Measurements from ENCODE around the gene DAPK2.

DAPK2 gene

GRCh38 chr15:63998489-63998888 lies 47.8 kb downstream of the DAPK2 start:
- no peak overlapping the region for H3K4me3 ChIP-seq (ENCODE audit: low read depth in 1 of 2, low read length in 1 of 2)
- peaks cover 8% of the 10 kb centered on the region for H3K36me3 ChIP-seq
- peaks cover 73 to 86% of the 10 kb centered on the region in 2 experiments for H3K4me1 ChIP-seq (ENCODE audit: control insufficient read depth in 1 of 2, insufficient read depth in 1 of 2, low read depth in 1 of 2, low read length in 1 of 2)
- H3K9me3 ChIP-seq, result no peaks in the 10 kb centered on the region
- peak overlapping the region; percentile 92 for H3K27ac ChIP-seq
- no peak for TF ChIP-seq CTCF (IDR thresholded peaks at IDR 0.05)
- H3K27me3 ChIP-seq, result no peaks in the 10 kb centered on the region

GRCh38 chr15:63997715-63998442 lies 48.4 kb downstream of the DAPK2 start:
- peak overlapping the region; percentile 92 for H3K27ac ChIP-seq
- TF ChIP-seq CTCF (IDR thresholded peaks at IDR 0.05), result no peak

GRCh38 chr15:63996794-63997357 lies 49.4 kb downstream of the DAPK2 start:
- H3K4me1 ChIP-seq (ENCODE audit: control insufficient read depth in 1 of 2, insufficient read depth in 1 of 2, low read depth in 1 of 2, low read length in 1 of 2), result peaks cover 73 to 86% of the 10 kb centered on the region in 2 experiments
- peaks cover 8% of the 10 kb centered on the region for H3K36me3 ChIP-seq
- no peak overlapping the region for H3K4me3 ChIP-seq (ENCODE audit: low read depth in 1 of 2, low read length in 1 of 2)
- TF ChIP-seq CTCF (IDR thresholded peaks at IDR 0.05), result no peak
- no peaks in the 10 kb centered on the region for H3K27me3 ChIP-seq
- peak overlapping the region; percentile 23 for H3K27ac ChIP-seq
- no peaks in the 10 kb centered on the region for H3K9me3 ChIP-seq

More at GRCh38 chr15:63997715-63998442, 48.4 kb downstream of the DAPK2 start:
- Histone ChIP-seq H3K36me3 (peaks cover 8% of the 10 kb centered on the region), H3K27me3 (no peaks in the 10 kb centered on the region), H3K4me1 (ENCODE audit: control insufficient read depth in 1 of 2, insufficient read depth in 1 of 2, low read depth in 1 of 2, low read length in 1 of 2) (peaks cover 73 to 86% of the 10 kb centered on the region in 2 experiments), H3K4me3 (ENCODE audit: low read depth in 1 of 2, low read length in 1 of 2) (no peak overlapping the region), H3K9me3 (no peaks in the 10 kb centered on the region)

GRCh38 chr15:63995789-63996188 lies 50.5 kb downstream of the DAPK2 start:
- TF ChIP-seq CTCF (IDR thresholded peaks at IDR 0.05), result no peak
- no peaks in the 10 kb centered on the region for H3K27me3 ChIP-seq

GRCh38 chr15:63994073-63994600 lies 52.1 kb downstream of the DAPK2 start:
- no peak overlapping the region for H3K4me3 ChIP-seq (ENCODE audit: low read depth in 1 of 2, low read length in 1 of 2)
- TF ChIP-seq CTCF (IDR thresholded peaks at IDR 0.05), result no peak
- peak overlapping the region; percentile 29 for H3K27ac ChIP-seq
- no peaks in the 10 kb centered on the region for H3K27me3 ChIP-seq
- peaks cover 8% of the 10 kb centered on the region for H3K36me3 ChIP-seq
- no peaks in the 10 kb centered on the region for H3K9me3 ChIP-seq
- peaks cover 73 to 86% of the 10 kb centered on the region in 2 experiments for H3K4me1 ChIP-seq (ENCODE audit: control insufficient read depth in 1 of 2, insufficient read depth in 1 of 2, low read depth in 1 of 2, low read length in 1 of 2)

More at GRCh38 chr15:63995789-63996188, 50.5 kb downstream of the DAPK2 start:
- Histone ChIP-seq H3K9me3 (no peaks in the 10 kb centered on the region), H3K36me3 (peaks cover 8% of the 10 kb centered on the region), H3K4me1 (ENCODE audit: control insufficient read depth in 1 of 2, insufficient read depth in 1 of 2, low read depth in 1 of 2, low read length in 1 of 2) (peaks cover 73 to 86% of the 10 kb centered on the region in 2 experiments), H3K27ac (peak overlapping the region; percentile 41), H3K4me3 (ENCODE audit: low read depth in 1 of 2, low read length in 1 of 2) (no peak overlapping the region)
